Activated T-helper 1 cell treated with anti-CD3 and anti-CD28 coated beads, Interleukin-2, amount 50 U/mL, for 16 hours (primary cell): ENCODE data around the gene POU3F1.

Experiments
- DNase-seq, 2 donors: peaks; one replicate each; pipeline ENCODE4 v3.0.0-alpha.2; 2020; ENCODE audit warnings: low read depth in 1 of 2, low spot score in 1 of 2

Gene POU3F1

DNA sequence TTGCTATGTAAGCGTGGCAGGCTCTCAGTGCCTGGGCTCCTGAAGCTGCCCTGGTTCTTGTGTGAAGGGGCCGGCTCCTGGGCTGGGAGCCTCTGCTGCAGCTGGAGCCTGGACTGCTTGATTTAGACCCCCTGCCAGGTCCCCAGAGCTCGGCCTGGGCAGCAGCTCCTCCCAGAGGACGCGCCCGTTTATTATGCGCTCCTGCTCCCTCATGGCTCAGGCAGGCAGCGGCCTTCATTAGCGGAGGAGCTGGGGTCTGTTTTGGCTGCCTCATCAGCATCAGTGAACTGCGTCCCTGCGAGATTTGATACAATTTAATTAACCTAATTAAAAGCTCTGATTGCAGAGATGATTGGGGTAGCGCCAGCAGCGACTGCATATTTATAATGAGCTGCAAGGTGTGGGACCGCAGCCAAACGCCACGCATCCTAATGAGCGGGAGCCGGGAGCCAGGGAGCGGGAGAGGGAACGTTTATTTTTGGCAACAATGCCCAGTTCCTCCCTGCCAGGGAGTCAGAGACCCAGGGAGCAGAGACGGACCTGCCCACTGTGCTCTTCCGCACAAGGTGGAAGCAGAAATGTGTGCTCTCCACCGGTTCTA lies 17.4 kb downstream of the POU3F1 start:
- DNase-seq = no peak

DNA sequence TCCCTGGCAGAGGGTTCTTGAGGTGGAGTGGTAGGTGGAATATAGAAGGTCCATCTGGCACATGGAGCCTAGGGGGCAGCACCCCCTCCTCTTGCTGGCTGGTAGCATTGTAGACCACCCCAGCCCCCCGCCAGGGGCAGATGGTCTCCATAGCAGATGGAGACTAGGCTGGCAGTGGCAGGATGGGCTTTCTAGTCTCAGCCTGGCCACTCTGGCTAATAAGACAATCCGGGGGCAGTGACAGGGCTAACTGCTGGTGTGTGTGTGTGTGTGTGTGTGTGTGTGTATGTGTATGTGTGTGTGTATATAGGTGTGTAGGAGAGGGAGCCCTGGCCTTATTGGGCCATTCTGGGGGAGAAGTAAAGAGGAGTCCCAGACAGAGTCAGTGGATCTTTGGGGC lies 17.9 kb downstream of the POU3F1 start:
- DNase-seq = no peak

DNA sequence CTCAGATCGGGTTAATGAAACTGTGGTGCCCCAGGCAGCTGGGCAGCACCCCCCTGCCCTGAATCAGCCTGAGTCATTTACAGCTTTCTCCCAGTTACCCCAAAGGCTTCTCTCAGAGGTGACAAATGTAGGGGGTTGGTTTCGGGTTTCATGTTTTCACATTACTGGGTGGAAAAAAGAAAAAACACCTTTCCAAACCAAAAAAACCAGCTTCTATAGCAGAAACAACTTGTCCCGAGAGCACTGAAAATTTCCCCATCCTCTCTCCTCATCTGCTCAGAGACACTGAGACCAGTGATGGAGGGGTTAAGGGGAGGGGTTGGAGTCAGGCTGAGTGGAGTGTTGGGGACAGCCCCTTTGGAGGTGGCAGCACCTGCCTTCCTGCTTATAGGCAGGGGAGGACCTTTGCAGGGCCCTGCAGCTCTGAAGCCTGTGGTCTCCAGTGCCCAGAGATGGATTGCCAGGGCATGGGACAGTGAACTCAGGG lies 18.4 kb downstream of the POU3F1 start:
- peak in 1 of 2 donors; percentile 52 for DNase-seq

DNA sequence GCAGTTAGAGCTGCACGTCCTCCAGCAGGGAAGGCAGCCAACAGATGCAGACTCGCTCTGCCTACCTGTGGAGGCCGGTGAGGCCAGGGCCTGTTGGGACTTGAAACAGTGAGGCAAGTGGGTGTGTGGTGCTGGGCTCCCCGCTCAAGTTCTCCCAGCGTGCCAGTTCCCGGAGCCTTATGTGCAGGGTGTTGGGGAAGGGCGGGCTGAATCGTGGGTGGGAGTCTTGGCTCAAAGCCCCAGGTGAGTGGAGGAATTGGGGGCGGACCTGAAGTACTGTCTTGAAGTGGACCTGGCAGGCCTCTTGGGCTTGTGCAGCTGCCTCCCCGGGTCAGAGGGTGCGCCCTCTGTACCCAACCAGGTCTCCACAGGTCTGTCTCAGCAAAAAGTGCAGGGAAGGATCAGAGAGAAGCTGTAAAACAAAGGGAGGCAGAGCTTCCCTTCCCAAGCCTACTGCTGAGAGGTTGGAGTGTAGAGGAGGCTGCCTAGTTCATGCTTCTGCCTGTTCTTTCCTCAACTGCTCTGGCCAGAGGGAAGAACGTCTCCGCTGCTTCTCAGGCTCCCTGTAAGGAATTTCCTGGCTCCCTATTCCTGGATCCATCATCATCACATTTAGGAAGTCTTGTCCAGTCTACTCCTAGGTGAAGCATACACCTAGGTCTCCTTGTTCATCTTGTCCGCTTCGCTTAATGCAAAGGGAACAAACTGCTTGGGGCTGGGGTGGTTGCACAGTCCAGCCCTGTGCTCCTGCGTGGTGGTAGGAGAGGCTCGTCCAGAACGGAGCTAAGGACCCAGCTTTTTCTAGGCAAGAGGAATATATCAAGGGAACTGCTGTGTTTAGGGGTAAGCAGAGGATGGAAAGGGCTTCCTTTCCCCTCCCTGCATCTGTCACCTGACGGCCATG lies 19.1 kb downstream of the POU3F1 start:
- no peak for DNase-seq

DNA sequence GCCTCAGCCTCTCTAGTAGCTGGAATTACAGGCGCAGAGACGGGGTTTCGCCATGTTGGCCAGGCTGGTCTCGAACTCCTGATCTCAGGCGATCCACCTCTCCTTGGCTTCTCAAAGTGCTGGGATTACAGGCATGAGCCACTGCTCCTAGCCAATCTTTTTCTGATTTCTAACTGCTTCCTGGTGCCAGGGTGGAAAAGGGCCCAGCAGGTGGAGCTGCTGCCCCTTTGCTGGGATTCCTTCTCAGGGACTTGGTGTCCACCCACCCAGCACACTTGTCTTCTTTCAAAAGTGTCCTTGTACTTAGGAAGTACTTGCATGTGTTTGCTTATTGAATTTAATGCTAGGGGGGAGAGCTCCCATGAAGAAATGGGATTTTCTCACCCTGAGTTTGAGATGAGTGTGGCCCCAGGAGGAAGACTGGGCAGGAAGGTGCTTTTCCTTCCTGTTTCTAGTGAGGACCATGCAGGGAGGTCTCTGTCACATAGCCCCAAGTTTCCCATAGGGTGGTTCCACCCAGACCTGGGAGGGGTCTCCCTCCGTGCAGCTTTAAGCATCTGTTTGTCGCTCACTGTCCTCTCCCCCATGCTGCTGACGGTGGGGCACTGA lies 19.9 kb downstream of the POU3F1 start:
- DNase-seq = no peak

DNA sequence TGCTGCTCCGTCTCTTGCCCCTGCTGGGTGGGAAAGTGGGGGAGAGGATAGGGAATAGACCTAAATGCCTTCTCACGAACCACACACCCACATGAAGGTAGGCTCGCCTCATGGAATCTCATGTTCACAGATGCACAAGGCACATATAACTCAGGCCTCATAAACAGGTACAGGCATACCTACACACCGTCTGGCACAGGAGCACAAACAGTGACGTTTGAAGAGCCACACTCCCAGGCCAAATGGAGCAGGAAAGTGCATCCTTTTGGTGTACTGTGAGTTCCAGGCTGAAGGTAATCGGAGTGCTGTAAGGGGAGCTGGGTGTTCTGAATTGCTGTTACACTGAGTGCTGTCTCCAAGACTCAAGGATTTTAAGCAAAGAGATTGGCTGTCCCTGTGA lies 20.9 kb downstream of the POU3F1 start:
- DNase-seq = no peak

DNA sequence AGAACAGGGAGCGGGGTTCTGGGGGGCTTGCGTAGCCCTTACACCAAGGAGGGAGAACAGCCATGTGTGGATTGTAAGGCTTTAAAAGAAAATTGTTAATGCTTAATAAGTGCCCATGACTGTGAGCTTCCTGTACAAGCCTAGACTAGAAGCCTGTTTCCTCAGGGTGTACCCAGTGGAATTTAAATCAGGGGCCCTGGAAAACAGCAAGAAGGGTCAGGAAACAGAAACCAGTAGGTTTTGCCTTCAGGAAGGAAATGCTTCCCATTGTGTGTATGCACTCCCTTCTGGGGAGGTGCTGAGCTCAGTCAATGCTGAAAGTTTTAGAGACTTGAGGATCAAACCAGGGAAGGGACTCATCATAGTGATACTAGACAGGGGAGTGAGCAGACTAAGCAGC lies 21.4 kb downstream of the POU3F1 start:
- DNase-seq = no peak

DNA sequence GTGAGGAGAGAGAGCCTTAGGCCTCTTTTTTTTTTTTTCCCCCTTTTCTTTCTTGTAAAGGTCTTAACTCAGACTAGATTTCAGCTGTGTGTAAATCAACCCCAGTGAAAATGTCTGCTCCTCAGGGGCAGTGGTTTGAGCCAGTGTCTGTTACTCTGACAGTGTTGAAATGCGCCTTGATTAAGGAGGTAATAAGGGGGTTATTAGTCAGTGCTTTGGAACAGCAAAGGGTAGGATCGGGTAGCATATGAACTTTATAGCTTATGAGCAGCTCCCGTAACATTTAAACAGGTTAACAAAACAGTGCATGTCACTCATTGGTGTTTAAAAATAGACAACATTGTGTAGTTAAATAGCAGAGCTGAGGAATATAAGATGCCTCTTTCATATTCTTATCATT lies 23.8 kb downstream of the POU3F1 start:
- DNase-seq = no peak

DNA sequence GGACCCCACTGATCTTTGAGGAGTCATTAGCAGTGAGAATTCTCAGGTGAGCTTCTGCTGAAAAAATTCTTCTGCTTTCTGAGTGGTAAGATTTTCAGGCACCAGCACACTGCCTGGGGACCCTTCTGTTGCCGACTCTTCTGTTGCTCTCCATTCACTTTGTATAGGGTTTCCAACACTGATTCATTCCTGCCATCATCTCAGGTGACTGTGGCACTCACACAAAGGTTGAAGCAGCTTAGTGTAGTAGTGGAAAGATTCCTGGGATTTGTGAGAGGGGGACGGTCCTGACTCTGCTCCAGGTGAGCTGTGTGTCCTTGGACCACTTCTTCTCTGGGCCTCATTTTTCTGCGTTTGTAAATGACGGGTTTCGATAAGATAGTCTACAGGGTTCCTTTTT lies 24.6 kb downstream of the POU3F1 start:
- DNase-seq = no peak

DNA sequence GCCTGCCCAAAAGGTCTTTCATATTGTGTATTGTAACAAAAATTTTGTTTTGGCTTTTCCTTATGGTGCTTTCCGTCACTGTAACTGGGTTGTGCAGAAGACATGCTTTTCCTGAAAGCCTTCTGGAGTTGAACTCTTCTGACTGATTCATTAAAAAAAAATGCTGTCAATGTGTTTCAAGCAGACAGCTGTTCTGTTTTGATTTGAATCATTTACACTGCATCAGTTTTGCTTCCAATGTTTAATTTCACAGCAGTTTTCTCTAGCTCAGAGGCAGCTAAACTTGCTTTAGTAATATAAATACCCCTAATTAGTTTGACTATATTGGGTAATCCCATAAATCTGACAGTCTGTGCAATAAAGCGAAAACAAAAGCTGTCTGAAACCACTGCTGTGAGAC lies 26.2 kb downstream of the POU3F1 start:
- DNase-seq = no peak

DNA sequence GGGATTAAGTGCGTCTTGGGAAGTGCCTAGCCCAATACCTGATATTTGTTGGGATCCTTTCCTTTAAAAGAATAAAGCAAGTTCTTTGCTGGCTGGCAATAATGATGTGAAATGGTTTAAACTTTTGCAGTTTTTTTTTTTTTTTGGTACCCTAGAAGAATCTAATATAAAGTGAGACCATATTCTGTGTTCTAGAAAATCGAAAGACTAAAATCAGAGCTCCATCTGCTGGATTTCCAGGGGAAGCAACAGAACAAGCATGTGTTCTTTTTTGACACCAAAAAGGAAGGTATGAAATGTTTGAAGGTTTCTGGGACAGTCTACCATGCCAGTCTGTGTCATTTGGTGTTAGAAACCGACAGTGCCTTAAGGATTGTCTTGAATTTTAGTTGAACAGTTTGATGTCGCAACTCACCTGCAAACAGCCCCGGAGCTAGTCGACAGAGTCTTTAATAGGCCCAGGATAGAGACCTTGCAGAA lies 27.7 kb downstream of the POU3F1 start:
- no peak for DNase-seq

DNA sequence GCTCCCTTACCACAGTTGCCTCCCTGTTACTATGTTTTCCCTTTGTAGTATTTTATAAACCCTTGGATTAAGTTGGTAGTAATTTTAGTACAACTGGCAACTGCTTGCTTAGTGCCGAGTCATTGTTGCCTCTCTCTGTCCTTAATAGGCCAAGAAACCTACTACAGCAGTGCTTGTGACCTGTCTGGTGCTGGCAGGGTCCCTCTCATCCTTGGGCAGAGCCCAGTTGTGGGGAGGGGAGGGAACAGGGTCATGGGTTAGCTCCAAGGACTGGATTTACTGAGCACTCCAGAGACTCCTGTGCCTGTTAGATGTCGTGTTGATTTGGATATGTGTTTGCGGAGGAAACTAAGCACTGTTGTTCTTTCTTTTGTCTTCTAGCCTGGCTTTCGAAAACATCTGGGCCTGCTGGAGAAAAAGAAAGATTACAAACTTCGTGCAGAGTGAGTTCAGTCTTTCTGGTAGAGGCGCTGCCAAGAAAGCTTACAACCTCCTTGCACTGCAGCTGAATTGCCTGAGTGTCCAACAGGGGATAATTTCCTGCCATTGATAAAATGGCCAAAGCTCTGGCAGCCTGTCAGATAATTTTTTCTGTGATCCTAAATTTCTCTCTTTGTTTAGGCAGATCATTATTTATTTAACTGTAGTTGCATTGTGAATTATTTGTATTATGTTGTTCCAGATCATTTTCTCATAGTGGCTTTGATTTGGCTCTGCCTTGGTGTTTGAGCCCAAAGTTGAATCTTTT lies 30.4 kb downstream of the POU3F1 start:
- no peak for DNase-seq

DNA sequence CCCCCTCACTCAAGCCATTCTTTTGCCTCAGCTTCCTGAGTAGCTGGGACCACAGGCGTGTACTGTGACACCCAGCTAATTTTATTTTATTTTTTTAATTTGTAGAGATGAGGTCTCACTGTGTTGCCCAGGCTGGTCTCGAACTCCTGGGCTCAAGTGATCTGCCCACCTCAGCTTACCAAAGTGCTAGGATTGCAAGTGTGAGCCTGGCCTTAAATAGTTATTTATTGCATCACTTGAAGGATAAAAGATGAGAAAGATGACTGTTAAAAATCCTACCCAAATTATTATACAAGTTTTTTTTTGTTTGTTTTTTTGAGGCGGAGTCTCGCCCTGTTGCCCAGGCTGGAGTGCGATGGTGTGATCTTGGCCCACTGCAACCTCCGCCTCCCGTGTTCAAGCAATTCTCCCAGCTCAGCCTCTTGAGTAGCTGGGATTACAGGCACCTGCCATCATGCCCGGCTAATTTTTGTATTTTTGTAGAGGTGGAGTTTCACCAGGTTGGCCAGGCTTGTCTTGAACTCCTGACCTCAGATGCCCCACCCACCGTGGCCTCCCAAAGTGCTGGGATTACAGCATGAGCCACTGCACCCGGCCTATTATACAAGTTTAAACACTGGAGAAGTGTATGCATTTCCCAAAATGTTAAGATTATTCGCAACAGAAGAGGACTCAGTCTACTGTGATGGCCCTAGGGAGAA lies 31.7 kb downstream of the POU3F1 start:
- DNase-seq = no peak

DNA sequence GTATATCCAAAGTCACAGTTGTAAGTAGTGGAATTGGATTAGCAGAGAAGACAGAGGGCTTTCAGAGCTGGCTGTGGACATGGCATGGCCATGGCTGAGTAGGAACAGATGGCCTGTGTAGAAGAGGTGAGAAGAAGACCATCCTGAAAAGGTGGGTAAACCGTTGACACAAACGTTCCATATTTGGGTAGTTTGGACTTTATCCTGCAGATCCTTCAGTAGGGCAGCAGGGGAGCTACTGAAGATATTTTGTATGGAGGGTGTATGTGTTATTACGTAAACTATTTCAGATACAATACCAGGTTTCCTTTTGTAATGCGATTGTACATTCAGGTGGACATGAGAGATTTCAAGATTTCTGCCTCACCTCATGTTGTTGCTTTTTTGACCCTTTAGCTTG lies 32.4 kb downstream of the POU3F1 start:
- DNase-seq = no peak

DNA sequence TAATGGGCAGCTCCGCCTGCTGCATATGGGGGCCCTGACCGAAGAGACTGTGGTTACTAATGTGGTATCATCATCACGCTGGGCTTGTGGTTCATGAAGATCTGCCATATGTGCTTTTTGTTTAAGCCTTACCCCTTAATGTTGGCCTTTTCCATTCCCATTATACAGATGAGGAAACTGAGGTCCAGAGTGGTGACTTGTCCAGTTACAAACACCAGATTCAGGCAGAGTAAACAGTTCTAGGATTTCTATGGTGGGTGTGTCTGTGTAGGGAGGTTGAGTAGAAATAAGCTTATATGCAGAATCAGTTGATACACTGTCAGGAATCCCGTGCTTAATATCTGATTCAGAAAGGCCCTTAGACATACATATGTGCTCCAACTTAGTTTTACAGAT lies 33.4 kb downstream of the POU3F1 start:
- DNase-seq = no peak

DNA sequence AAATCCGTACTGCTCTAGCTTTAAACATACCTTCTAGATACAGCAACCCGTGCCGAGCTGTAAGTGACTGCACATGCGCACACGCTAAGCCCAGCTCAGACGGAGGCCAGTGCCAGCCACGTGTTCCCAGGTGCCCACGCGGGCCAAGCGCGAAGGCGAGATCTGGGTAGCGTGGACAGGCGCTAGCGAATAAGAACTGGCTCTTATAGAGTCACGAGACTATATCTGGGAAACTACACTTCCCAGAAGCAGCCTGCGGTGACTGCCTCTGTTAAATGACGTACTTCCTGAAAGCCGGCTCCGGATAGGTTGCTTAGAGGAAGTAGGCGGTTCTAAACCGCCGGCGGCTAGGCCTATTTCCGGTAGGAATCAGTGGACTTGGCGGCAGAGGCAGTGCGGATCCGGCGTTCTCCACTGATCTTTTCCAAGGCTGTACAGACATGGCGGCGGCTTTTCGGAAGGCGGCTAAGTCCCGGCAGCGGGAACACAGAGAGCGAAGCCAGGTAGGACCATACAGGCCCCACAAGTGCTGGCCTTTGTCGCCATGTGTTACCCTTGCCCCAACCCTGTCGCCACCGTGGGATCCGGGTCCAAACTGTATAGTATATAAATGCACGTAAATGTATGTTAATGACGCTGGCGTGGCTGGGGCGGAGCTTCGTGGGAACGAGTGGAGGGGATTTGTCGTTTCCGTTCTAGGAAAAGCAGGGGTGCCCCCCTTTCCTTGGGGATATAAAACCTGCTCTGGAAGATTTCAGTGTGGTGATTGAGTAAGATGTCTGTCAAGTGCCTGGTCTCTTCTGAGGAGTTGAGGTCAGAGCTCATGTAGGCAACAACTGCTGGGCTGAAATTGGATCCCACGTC lies 34.0 kb downstream of the POU3F1 start, which contains the start of gene UTP11:
UTP11 (plus strand) TSS at position 372 of the 864 bp plus-strand sequence; CDS start at position 441, 69 bp downstream.
- peak; percentile 76 to 81 for DNase-seq

DNA sequence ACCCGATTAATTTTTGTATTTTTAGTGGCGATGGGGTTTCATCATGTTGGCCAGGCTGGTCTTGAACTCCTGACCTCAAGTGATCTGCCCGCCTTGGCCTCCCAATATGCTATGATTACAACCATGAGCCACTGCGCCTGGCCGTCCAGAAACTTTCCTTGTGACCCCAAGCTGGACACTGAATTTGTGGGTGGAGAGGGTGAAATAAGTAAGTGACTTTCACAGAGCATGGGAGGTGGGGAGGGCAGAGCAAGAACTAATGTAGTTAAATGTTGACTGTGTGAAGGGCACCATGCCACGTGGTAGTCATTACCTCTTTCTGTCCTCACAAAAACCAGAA lies 36.8 kb downstream of the POU3F1 start:
- no peak for DNase-seq

DNA sequence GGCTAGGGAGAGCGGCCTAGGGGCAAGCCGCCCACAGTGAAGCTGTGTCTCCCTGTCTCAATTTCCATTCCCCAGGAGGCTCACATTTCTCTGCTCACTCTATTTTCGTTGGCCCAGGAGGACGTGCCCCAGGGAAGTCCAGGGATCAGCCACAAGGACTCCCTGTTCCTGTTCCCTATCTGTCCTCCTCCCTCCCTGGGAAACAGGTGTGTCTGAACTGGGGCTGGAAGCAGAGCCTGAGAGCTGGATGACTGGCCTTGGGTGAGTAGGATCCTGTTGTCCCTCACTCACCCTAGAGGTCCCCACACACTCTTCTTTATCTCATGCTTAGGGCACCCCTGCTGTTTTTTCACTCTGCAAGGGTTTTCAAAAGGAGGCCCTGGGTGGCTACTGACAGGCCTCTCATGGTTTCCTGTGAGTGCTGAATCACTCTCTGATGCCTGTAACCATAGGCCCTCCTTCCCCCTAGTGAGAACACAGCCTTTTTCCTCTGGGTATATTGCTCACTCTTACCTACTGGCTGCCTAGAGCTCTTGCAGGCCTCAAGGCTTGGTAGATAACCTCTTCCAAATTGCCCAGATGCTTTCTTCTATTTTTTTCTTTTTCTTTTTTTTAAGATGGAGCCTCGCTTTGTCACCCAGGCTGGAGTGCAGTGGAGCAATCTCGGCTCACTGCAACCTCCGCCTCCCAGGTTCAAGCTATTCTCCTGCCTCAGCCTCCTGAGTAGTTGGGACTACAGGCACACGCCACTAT lies 37.3 kb downstream of the POU3F1 start:
- DNase-seq = no peak
